Chondrocyte (in vitro differentiated cells): ENCODE data around the gene CRABP2. TPM values are rescaled to one million over a fixed set of nuclear protein-coding genes. Genes with fewer than 3 reads are reported as not detected.

Experiments used
- DNase-seq: peaks from one replicate; pipeline ENCODE4 v3.0.0; 2021; ENCODE audit warnings: mixed read lengths, low spot score
- H3K27ac Mint-ChIP-seq: one replicate; pipeline ENCODE4 v1.8.0; 2021; ENCODE audit warnings: mild to moderate bottlenecking, moderate library complexity, mixed read lengths; ENCODE audit not compliant: unreplicated experiment
- H3K27me3 Mint-ChIP-seq: 2 replicates; pipeline ENCODE4 v1.8.0; 2021; ENCODE audit warnings: low read depth, mixed read lengths
- H3K36me3 Mint-ChIP-seq: 2 replicates; pipeline ENCODE4 v1.8.0; 2021; ENCODE audit warnings: low read depth, mixed read lengths
- H3K4me1 Mint-ChIP-seq: 2 replicates; pipeline ENCODE4 v1.8.0; 2021; ENCODE audit warnings: low read depth, mild to moderate bottlenecking, mixed read lengths
- H3K4me3 Mint-ChIP-seq: one replicate; pipeline ENCODE4 v1.8.0; 2021; ENCODE audit warnings: mild to moderate bottlenecking, moderate library complexity, mixed read lengths; ENCODE audit not compliant: unreplicated experiment
- H3K9me3 Mint-ChIP-seq: 2 replicates; pipeline ENCODE4 v1.8.0; 2021; ENCODE audit warnings: low read depth, mixed read lengths
- CTCF ChIP-seq: fragments of 200-600 bp; sonication (generic); IDR thresholded peaks from 2 replicates; pipeline ENCODE4 v1.5.0; 2021; ENCODE audit warnings: antibody characterized with exemption, mild to moderate bottlenecking, moderate library complexity
- total RNA-seq: library from RNA; stranded (reverse); gene quantifications from 3 replicates; pipeline ENCODE4 v1.2.1, GENCODE V29; 2021

CRABP2 gene
- total RNA-seq, 1 donor from 2014 or later, result 93.5 TPM

- Mint-ChIP-seq H3K36me3 (peaks cover 6% of the 10 kb centered on the region), H3K9me3 (no peaks in the 10 kb centered on the region), H3K27ac (no peak overlapping the region), H3K4me3 (no peak overlapping the region), H3K4me1 (peaks cover 25% of the 10 kb centered on the region), H3K27me3 (peaks cover 16% of the 10 kb centered on the region)
- no peak for TF ChIP-seq CTCF
- no peak for DNase-seq
Observed at GRCh38 chr1:156673387-156674121, 31.8 kb downstream of the CRABP2 start.

- no peak overlapping the region for H3K4me3 Mint-ChIP-seq
- no peaks in the 10 kb centered on the region for H3K9me3 Mint-ChIP-seq
- DNase-seq, result no peak
- H3K36me3 Mint-ChIP-seq, result peaks cover 6% of the 10 kb centered on the region
- TF ChIP-seq CTCF, result no peak
- H3K4me1 Mint-ChIP-seq, result peaks cover 15% of the 10 kb centered on the region
- H3K27ac Mint-ChIP-seq, result no peak overlapping the region
- peaks cover 14% of the 10 kb centered on the region for H3K27me3 Mint-ChIP-seq
Observed at GRCh38 chr1:156671804-156672203, 33.6 kb downstream of the CRABP2 start.

GRCh38 chr1:156670791-156671190 lies 34.6 kb downstream of the CRABP2 start:
- Mint-ChIP-seq H3K27ac (no peak overlapping the region), H3K27me3 (peaks cover 14% of the 10 kb centered on the region), H3K36me3 (peaks cover 6% of the 10 kb centered on the region), H3K4me1 (peaks cover 12% of the 10 kb centered on the region), H3K4me3 (no peak overlapping the region), H3K9me3 (no peaks in the 10 kb centered on the region)
- no peak for DNase-seq
- TF ChIP-seq CTCF, result no peak

- Mint-ChIP-seq H3K4me3 (no peak overlapping the region), H3K36me3 (peaks cover 6% of the 10 kb centered on the region), H3K27ac (no peak overlapping the region), H3K9me3 (no peaks in the 10 kb centered on the region), H3K27me3 (peaks cover 14% of the 10 kb centered on the region), H3K4me1 (peaks cover 12% of the 10 kb centered on the region)
- no peak for DNase-seq
- no peak for TF ChIP-seq CTCF
Observed at GRCh38 chr1:156670359-156670758, 35.0 kb downstream of the CRABP2 start.

- Mint-ChIP-seq H3K9me3 (no peaks in the 10 kb centered on the region), H3K27me3 (peaks cover 14% of the 10 kb centered on the region), H3K4me3 (no peak overlapping the region), H3K4me1 (peaks cover 16% of the 10 kb centered on the region), H3K27ac (no peak overlapping the region), H3K36me3 (peaks cover 6% of the 10 kb centered on the region)
- DNase-seq, result no peak
- no peak for TF ChIP-seq CTCF
Observed at GRCh38 chr1:156669794-156670193, 35.6 kb downstream of the CRABP2 start.
